ENCODE results near the gene DGKA.

The DGKA gene

GRCh38 chr12:55955344-55955743 lies 24.4 kb downstream of the DGKA start:
- no peak for DNase-seq
- no peak for TF ChIP-seq CTCF (IDR thresholded peaks at IDR 0.05; ENCODE audit: low read depth, low read length)
- H3K4me3 ChIP-seq (ENCODE audit: low read depth, low read length), result no peak overlapping the region
- no peaks in the 10 kb centered on the region for H3K9me3 ChIP-seq (ENCODE audit: severe bottlenecking)
- H3K27ac ChIP-seq, result no peak overlapping the region
- no peaks in the 10 kb centered on the region for H3K36me3 ChIP-seq
- no peaks in the 10 kb centered on the region for H3K27me3 ChIP-seq (ENCODE audit: insufficient read depth, low read depth, severe bottlenecking)

GRCh38 chr12:55955800-55956508 lies 25.0 kb downstream of the DGKA start:
- H3K4me3 ChIP-seq (ENCODE audit: low read depth, low read length), result no peak overlapping the region
- peak; percentile 72 for DNase-seq
- H3K9me3 ChIP-seq (ENCODE audit: severe bottlenecking), result no peaks in the 10 kb centered on the region
- peak; percentile 63 for TF ChIP-seq CTCF (IDR thresholded peaks at IDR 0.05; ENCODE audit: low read depth, low read length)
- no peak overlapping the region for H3K27ac ChIP-seq
- no peaks in the 10 kb centered on the region for H3K27me3 ChIP-seq (ENCODE audit: insufficient read depth, low read depth, severe bottlenecking)
- H3K36me3 ChIP-seq, result no peaks in the 10 kb centered on the region

- Histone ChIP-seq H3K27me3 (ENCODE audit: insufficient read depth, low read depth, severe bottlenecking) (no peaks in the 10 kb centered on the region), H3K9me3 (ENCODE audit: severe bottlenecking) (no peaks in the 10 kb centered on the region), H3K36me3 (no peaks in the 10 kb centered on the region), H3K27ac (no peak overlapping the region), H3K4me3 (ENCODE audit: low read depth, low read length) (no peak overlapping the region)
- no peak for TF ChIP-seq CTCF (IDR thresholded peaks at IDR 0.05; ENCODE audit: low read depth, low read length)
- no peak for DNase-seq
Measured at GRCh38 chr12:55957106-55957859, 26.3 kb downstream of the DGKA start.

- no peak overlapping the region for H3K4me3 ChIP-seq (ENCODE audit: low read depth, low read length)
- no peak for TF ChIP-seq CTCF (IDR thresholded peaks at IDR 0.05; ENCODE audit: low read depth, low read length)
- no peak for DNase-seq
- H3K36me3 ChIP-seq, result peaks cover 11% of the 10 kb centered on the region
- H3K9me3 ChIP-seq (ENCODE audit: severe bottlenecking), result no peaks in the 10 kb centered on the region
- no peaks in the 10 kb centered on the region for H3K27me3 ChIP-seq (ENCODE audit: insufficient read depth, low read depth, severe bottlenecking)
- no peak overlapping the region for H3K27ac ChIP-seq
Measured at GRCh38 chr12:55963760-55964159, 32.8 kb downstream of the DGKA start.

GRCh38 chr12:55965240-55965639 lies 34.3 kb downstream of the DGKA start:
- H3K9me3 ChIP-seq (ENCODE audit: severe bottlenecking), result no peaks in the 10 kb centered on the region
- no peak overlapping the region for H3K27ac ChIP-seq
- no peaks in the 10 kb centered on the region for H3K27me3 ChIP-seq (ENCODE audit: insufficient read depth, low read depth, severe bottlenecking)
- no peak overlapping the region for H3K4me3 ChIP-seq (ENCODE audit: low read depth, low read length)
- H3K36me3 ChIP-seq, result peaks cover 22% of the 10 kb centered on the region
- no peak for TF ChIP-seq CTCF (IDR thresholded peaks at IDR 0.05; ENCODE audit: low read depth, low read length)
- DNase-seq, result no peak

Measured in WERI-Rb-1 (cell line).